SK-N-MC (cell line): Measurements from ENCODE around the gene MCEMP1.
A peak's percentile ranks its signal among the peaks of the same experiment; 100 is the strongest.

Source experiments
- DNase-seq: peaks from one replicate; pipeline ENCODE4 v3.0.0-alpha.2; 2011; ENCODE audit warnings: low read depth, low spot score
- H3K27ac ChIP-seq: fragments of 200-600 bp; sonication (generic); 2 replicates; pipeline ENCODE4 v1.5.1; 2016; ENCODE audit warnings: mixed run types
- H3K36me3 ChIP-seq: fragments of 200-600 bp; sonication (generic); 2 replicates; pipeline ENCODE4 v1.6.1; 2017; ENCODE audit warnings: antibody characterized with exemption, low read length, mixed read lengths; ENCODE audit not compliant: insufficient read depth
- H3K4me3 ChIP-seq: fragments of 200-600 bp; sonication (generic); 2 replicates; pipeline ENCODE4 v1.5.1; 2016
- H3K9ac ChIP-seq: fragments of 200-600 bp; sonication (generic); 2 replicates; pipeline ENCODE4 v1.8.0; 2017; ENCODE audit warnings: mixed run types, mixed read lengths; ENCODE audit not compliant: insufficient read length
- H3K9me3 ChIP-seq: fragments of 200-600 bp; sonication (generic); 2 replicates; pipeline ENCODE4 v1.6.1; 2017; ENCODE audit warnings: low read depth, mild to moderate bottlenecking, antibody characterized with exemption, low read length, moderate library complexity, mixed read lengths
- EZH2 ChIP-seq: fragments of 200-600 bp; sonication (generic); IDR thresholded peaks from one replicate; pipeline ENCODE4 v1.6.1; 2017; ENCODE audit warnings: antibody characterized with exemption
- FOXP2 ChIP-seq: optimal IDR thresholded peaks from 2 replicates; pipeline ENCODE3; 2011; ENCODE audit warnings: mild to moderate bottlenecking, moderate library complexity; ENCODE audit not compliant: insufficient read depth; ENCODE audit errors: extremely low read length, control extremely low read depth
- POLR2AphosphoS5 ChIP-seq: IDR thresholded peaks from 2 replicates; pipeline ENCODE4 v1.6.1; 2012; ENCODE audit warnings: mild to moderate bottlenecking, low read depth, low read length, borderline replicate concordance

The MCEMP1 gene, protein sequence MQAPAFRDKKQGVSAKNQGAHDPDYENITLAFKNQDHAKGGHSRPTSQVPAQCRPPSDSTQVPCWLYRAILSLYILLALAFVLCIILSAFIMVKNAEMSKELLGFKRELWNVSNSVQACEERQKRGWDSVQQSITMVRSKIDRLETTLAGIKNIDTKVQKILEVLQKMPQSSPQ

GRCh38 chr19:7676854-7677253, at the start of gene MCEMP1:
Gene MCEMP1 (plus strand): TSS chr19:7677090. CDS start chr19:7677121, 31 bp downstream.
- H3K4me3 ChIP-seq = peak within 1 kb of the TSS; percentile 59
- no peak for DNase-seq
- H3K36me3 ChIP-seq = no peaks in the 10 kb centered on the region
- no peak within 1 kb of the TSS for H3K27ac ChIP-seq
- H3K9me3 ChIP-seq = no peaks in the 10 kb centered on the region; the same call in 1 of the 2 replicates
- H3K9ac ChIP-seq = no peak within 1 kb of the TSS
- TF ChIP-seq EZH2 (no peak), FOXP2 (no peak), POLR2AphosphoS5 (no peak)

DNA sequence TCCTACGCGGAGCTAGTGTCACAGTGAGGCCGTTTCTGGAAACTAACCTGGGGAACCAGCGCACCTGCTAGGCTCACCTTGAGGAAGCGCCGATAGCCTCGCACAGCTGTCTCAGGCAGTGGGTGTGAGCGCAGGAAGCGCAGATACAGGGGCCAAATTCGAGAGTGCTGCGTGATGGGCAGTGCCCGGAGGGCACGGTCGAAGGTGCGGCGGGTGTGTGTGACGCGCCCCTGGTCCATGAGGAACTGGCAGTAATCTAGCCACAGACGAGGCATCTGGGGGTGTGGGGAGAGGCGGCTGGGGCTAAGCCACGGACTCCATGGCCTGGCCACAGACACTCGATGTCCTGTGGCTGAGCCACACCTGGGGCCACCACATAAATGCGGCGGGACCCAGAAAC, 49.7 kb upstream of the MCEMP1 start:
- no peaks in the 10 kb centered on the region for H3K9me3 ChIP-seq
- H3K27ac ChIP-seq = no peak overlapping the region
- H3K4me3 ChIP-seq = no peak overlapping the region
- TF ChIP-seq EZH2 (no peak), FOXP2 (no peak), POLR2AphosphoS5 (no peak)
- no peak for DNase-seq
- no peak overlapping the region for H3K9ac ChIP-seq
- peaks cover 5% of the 10 kb centered on the region; the same call in 1 of the 2 replicates for H3K36me3 ChIP-seq

- Histone ChIP-seq H3K9me3 (no peaks in the 10 kb centered on the region), H3K36me3 (no peaks in the 10 kb centered on the region; the same call in 1 of the 2 replicates), H3K27ac (peak overlapping the region; percentile 33; the same call in 1 of the 2 replicates), H3K9ac (peak overlapping the region; percentile 91), H3K4me3 (peak overlapping the region; percentile 95)
- DNase-seq = no peak
- TF ChIP-seq EZH2 (no peak), POLR2AphosphoS5 (no peak), FOXP2 (no peak)
Measured at GRCh38 chr19:7628589-7629311, 48.1 kb upstream of the MCEMP1 start.

DNA sequence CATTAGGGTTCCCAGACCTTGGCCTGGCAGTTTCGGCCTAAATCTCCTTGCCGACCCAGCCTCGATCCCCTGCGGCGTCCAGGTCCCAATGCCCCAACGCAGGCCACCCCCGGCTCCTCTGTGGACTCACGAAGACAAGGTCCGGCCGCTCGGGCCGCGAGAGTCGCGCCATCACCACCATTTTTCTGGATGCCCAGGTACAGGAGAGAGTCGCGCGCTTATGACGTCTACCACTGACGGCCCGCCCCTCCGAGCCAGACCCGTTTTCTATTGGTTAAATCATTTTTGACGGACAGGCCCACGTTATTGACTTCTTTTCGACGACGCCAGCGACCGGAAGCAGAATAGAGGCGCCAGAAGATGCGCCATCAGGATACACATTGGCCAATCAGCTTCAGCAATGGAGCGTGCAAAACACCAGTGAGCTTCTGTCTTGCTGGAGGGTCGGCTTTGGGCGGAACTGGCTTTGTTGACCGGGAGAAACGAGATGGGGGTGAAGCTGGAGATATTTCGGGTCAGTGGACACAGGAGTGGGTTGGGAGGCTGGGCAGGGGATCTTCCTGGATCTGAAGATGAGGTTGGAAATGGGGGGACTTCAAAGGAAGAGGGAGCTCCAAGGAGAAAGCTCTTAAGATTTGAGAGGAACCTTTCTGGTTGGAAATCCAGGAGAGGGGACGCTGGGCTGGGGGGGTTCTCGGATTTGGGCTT, 47.4 kb upstream of the MCEMP1 start, which contains the start of the genes PET100 and XAB2:
TSS of gene PET100 (plus strand) at position 447 of the 708 bp plus-strand sequence. CDS start at position 488, 41 bp downstream.
TSS of gene XAB2 (minus strand) at position 199 of the 708 bp plus-strand sequence. CDS start at position 181, 18 bp downstream.
- Histone ChIP-seq H3K36me3 (no peaks in the 10 kb centered on the region; the same call in 1 of the 2 replicates), H3K4me3 (peak within 1 kb of the TSS; percentile 95), H3K9me3 (no peaks in the 10 kb centered on the region), H3K9ac (peak within 1 kb of the TSS; percentile 94), H3K27ac (peak within 1 kb of the TSS; percentile 65)
- peak; percentile 95 for DNase-seq
- TF ChIP-seq FOXP2 = no peak
- peak; percentile 67 for TF ChIP-seq POLR2AphosphoS5
- no peak for TF ChIP-seq EZH2

DNA sequence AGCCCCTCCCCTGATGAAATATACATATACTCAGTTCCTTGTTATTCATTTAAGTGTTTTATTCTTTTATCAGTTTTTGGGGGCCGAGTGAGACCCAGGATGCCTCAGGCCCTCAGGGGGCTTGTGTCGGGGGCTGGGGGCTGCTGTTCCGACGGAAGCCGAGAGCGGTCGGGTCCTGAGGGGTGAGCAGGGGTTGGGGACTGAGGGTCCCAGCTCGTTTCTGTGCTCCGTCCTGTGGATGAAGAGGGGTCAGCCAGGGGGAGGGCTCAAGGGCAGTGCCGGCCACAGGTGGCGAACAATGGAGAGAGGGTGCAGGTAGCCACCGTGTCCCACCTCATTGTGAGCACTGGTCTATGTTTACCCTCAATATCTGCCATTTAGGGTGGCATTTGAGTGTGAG, 45.3 kb upstream of the MCEMP1 start:
- Histone ChIP-seq H3K36me3 (no peaks in the 10 kb centered on the region; the same call in 1 of the 2 replicates), H3K9ac (no peak overlapping the region), H3K27ac (no peak overlapping the region), H3K4me3 (no peak overlapping the region), H3K9me3 (no peaks in the 10 kb centered on the region)
- no peak for DNase-seq
- no peak for TF ChIP-seq POLR2AphosphoS5
- TF ChIP-seq FOXP2 = no peak
- TF ChIP-seq EZH2 = no peak

DNA sequence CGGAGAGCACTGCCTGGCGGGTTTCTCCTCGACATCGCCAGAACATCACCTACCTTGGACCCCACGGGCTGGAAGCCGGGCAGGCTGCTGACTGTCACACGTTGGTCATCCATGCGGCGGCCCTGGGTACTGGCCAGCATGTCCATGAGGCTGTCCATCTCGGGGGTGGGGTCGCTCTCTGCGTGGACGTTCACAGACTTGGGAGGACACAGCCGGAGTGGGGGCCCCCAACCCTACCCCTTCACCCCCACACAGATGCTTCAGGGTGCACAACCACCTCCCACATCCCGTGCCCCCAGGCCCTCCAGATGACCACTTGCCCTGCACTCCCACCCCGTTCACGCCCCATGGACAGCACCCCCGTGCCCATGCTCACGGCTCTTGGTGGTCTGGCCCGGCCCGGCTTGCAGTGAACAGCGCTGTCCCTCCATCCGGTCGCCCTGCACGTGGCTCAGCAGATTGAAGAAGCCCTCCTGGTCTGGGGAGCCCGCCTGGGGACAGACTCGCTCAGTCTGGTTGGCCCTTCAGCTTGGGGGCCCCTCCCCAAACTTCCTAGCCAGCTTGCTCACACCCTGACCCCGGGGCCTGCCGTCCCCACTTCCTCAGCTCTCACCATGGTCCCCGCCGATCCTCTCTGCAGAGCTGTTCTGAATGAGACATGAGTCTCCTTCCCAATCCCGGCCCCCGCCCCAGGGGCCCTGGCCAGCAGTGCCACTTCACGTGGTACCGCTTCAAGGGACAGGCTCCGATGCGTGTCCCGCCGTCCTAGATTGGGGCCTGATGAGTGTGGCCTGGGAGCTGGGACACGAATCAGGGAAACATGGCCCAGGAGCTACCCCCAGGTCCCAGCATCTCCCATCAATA, 44.3 kb upstream of the MCEMP1 start:
- H3K4me3 ChIP-seq = no peak overlapping the region
- TF ChIP-seq EZH2 (no peak), FOXP2 (no peak), POLR2AphosphoS5 (no peak)
- H3K9me3 ChIP-seq = no peaks in the 10 kb centered on the region
- no peak for DNase-seq
- H3K36me3 ChIP-seq = no peaks in the 10 kb centered on the region
- no peak overlapping the region for H3K9ac ChIP-seq
- H3K27ac ChIP-seq = no peak overlapping the region

- H3K27ac ChIP-seq = no peak within 1 kb of the TSS
- no peaks in the 10 kb centered on the region for H3K9me3 ChIP-seq
- TF ChIP-seq EZH2 (no peak), FOXP2 (no peak), POLR2AphosphoS5 (no peak; the same call in 1 of the 2 replicates)
- no peaks in the 10 kb centered on the region for H3K36me3 ChIP-seq
- H3K9ac ChIP-seq = no peak within 1 kb of the TSS
- DNase-seq = no peak
- H3K4me3 ChIP-seq = no peak within 1 kb of the TSS
Measured at GRCh38 chr19:7633698-7634097, 43.2 kb upstream of the MCEMP1 start, which contains the start of gene PCP2. Gene PCP2 (minus strand): TSS chr19:7633719. CDS start chr19:7633457, 262 bp downstream.
